CD4-positive, alpha-beta memory T cell (primary cell): ENCODE measurements around the gene ACTL7A. TPM values are rescaled to one million over a fixed set of nuclear protein-coding genes. Genes with fewer than 3 reads are reported as not detected.
"Not testable (repeated sequence)": the region's sequence is repeated elsewhere in the genome, so short reads cannot be mapped to it uniquely, and the experiment has no call there.

Source experiments
- CTCF ChIA-PET: fragments of 350-600 bp; sonication (Branson Sonifier 250); formaldehyde crosslinking; loops from one replicate; lab custom pipeline; 2021; ENCODE audit warnings: inconsistent platforms; ENCODE audit not compliant: partially characterized antibody; lab: Charles Lee
- POLR2A ChIA-PET: fragments of 350-600 bp; sonication (Branson Sonifier 250); formaldehyde crosslinking; loops from one replicate; lab custom pipeline; 2021; ENCODE audit not compliant: partially characterized antibody; lab: Charles Lee
- DNase-seq, 5 donors: peaks; one replicate each; pipeline versions ENCODE4 v3.0.0 to v3.0.0-alpha.2; 2020 to 2022; ENCODE audit warnings: mixed read lengths in 1 of 5
- H3K27ac ChIP-seq: one replicate; pipeline ENCODE4 v1.7.0; 2013; ENCODE audit warnings: low read depth, low read length
- H3K27me3 ChIP-seq: 2 replicates; pipeline ENCODE4 v1.7.0; 2013; ENCODE audit warnings: mild to moderate bottlenecking, low read length, moderate library complexity; ENCODE audit not compliant: insufficient read depth
- H3K36me3 ChIP-seq: 2 replicates; pipeline ENCODE4 v1.7.0; 2013; ENCODE audit warnings: mild to moderate bottlenecking, low read length, moderate library complexity; ENCODE audit not compliant: insufficient read depth
- H3K4me1 ChIP-seq: 2 replicates; pipeline ENCODE4 v1.7.0; 2013; ENCODE audit warnings: mild to moderate bottlenecking, low read length, moderate library complexity; ENCODE audit not compliant: insufficient read depth
- H3K4me3 ChIP-seq, 2 donors: one replicate each; pipeline ENCODE4 v1.7.0; 2013; ENCODE audit warnings: low read length in 2 of 2, mild to moderate bottlenecking in 1 of 2
- H3K9me3 ChIP-seq, 2 donors: one replicate each; pipeline ENCODE4 v1.7.0; 2013; ENCODE audit warnings: low read length in 2 of 2, control low read depth in 1 of 2; ENCODE audit not compliant: control insufficient read depth in 1 of 2
- H3K27ac Mint-ChIP-seq, 7 donors: one replicate each; pipeline ENCODE4 v1.8.0; 2020 to 2021; ENCODE audit warnings: mixed read lengths in 7 of 7, mild to moderate bottlenecking in 6 of 7, inconsistent platforms in 3 of 7, moderate library complexity in 3 of 7
- H3K27me3 Mint-ChIP-seq, 2 donors: one replicate each; pipeline ENCODE4 v1.8.0; 2020 to 2021; ENCODE audit warnings: mixed read lengths in 2 of 2
- H3K36me3 Mint-ChIP-seq, 2 donors: one replicate each; pipeline ENCODE4 v1.8.0; 2020 to 2021; ENCODE audit warnings: mixed read lengths in 2 of 2, inconsistent platforms in 1 of 2, mild to moderate bottlenecking in 1 of 2
- H3K4me1 Mint-ChIP-seq, 4 donors: one replicate each; pipeline ENCODE4 v1.8.0; 2020 to 2021; ENCODE audit warnings: mixed read lengths in 4 of 4, mild to moderate bottlenecking in 1 of 4
- H3K4me3 Mint-ChIP-seq, 8 donors: one replicate each; pipeline ENCODE4 v1.8.0; 2020 to 2021; ENCODE audit warnings: mixed read lengths in 8 of 8, mild to moderate bottlenecking in 7 of 8, moderate library complexity in 6 of 8, inconsistent platforms in 3 of 8
- H3K9me3 Mint-ChIP-seq, 8 donors: one replicate each; pipeline ENCODE4 v1.8.0; 2020 to 2021; ENCODE audit warnings: mixed read lengths in 8 of 8, mild to moderate bottlenecking in 5 of 8, inconsistent platforms in 3 of 8, moderate library complexity in 1 of 8
- intact Hi-C: fragments of 100-400 bp; cut with micrococcal nuclease; formaldehyde crosslinking; loops from one replicate; pipeline ENCODE4 v1.15.1; 2023
- polyA plus RNA-seq, 2 donors: library from polyadenylated mRNA; unstranded; fragments of 300-500 nt; fragmentation: Illumina TruSeq; gene quantifications; one replicate each; pipeline ENCODE4 v1.2.3, GENCODE V29; 2021
- total RNA-seq, 2 experiments: library from RNA; stranded (reverse); gene quantifications; one replicate each; pipeline ENCODE4 v1.2.3, GENCODE V29; 2021

ACTL7A gene
- total and polyA plus RNA-seq, 4 experiments from 2014 or later, result not detected

DNA sequence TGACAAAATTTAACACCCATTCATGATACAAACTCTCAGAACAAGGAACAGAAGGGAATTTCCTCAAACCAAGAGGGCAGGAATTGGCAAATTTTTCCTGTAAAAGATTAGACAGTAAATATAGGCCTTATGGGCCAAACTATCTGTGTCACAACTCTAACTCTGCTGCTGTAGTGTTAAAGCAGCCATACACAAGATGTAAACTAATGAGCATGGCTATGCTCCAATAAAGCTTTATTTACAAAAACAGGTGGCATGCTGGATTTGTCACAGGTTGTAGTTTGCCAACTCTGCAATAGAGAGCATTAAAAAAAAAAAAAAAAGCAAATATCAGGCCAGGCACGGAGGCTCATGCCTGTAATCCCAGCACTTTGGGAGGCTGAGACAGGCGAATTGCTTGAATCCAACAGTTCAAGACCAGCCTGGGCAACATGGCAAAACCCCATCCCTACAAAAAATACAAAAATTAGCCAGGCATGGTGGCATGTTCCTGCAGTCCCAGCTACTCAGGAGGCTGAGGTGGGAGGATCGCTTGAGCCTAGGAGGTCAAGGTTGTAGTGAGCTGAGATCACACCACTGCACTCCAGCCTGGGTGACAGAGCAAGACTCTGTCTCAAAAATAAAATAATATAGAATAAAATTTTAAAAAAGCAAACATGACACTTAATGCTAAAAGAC, 24.7 kb downstream of the ACTL7A start:
- H3K4me1 ChIP-seq, H3K27ac ChIP-seq, H3K4me3 ChIP-seq, DNase-seq, H3K9me3 Mint-ChIP-seq, CTCF ChIA-PET, H3K27me3 ChIP-seq, POLR2A ChIA-PET, H3K9me3 ChIP-seq, H3K4me1 Mint-ChIP-seq, H3K27me3 Mint-ChIP-seq, H3K4me3 Mint-ChIP-seq: not testable (repeated sequence)
- Mint-ChIP-seq H3K36me3 (peaks cover 59 to 62% of the 10 kb centered on the region in 2 donors), H3K27ac (peak overlapping the region in 2 of 7 donors; percentile 16 to 63)
- peaks cover 53% of the 10 kb centered on the region for H3K36me3 ChIP-seq
- intact Hi-C loops, result loop anchor here (10.0 kb wide), 1 partner anchor 308 kb away; no protein-coding TSS in a partner anchor

DNA sequence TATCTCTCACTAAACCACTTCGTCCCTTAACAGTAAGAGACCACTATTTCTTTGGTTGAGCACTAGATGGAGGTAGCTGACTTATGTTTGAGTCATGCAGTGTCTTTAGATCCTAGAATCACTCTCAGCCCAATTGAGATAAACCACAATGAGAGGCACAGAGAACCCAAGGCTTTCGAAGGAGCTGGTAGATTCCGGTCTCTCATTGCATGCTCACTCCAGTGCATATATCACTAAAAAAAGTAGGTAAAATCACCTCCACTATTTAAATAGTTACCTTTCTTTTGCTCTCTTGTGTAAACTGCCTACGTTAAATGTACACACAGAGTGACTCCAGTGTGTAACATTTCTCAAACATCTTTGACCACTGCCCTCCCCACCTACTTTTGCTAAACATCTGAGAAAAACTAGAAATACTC, 27.6 kb downstream of the ACTL7A start:
- no peak for DNase-seq
- Mint-ChIP-seq H3K36me3 (peaks cover 65 to 81% of the 10 kb centered on the region in 2 donors), H3K4me1 (peaks cover 0 to 4% (median 0%) of the 10 kb centered on the region in 4 donors), H3K27me3 (no peaks in the 10 kb centered on the region), H3K9me3 (no peaks in the 10 kb centered on the region), H3K27ac (peak overlapping the region in 2 of 7 donors; percentile 16 to 65), H3K4me3 (no peak overlapping the region)
- Histone ChIP-seq H3K4me1 (no peaks in the 10 kb centered on the region), H3K36me3 (peaks cover 67% of the 10 kb centered on the region), H3K9me3 (no peaks in the 10 kb centered on the region), H3K27me3 (no peaks in the 10 kb centered on the region), H3K27ac (no peak overlapping the region), H3K4me3 (no peak overlapping the region)
- POLR2A ChIA-PET, result no interaction called here
- CTCF ChIA-PET, result interaction anchor here (0.8 to 1.5 kb wide), 4 partner anchors 15 to 70 kb away, joined by 3 to 7 read pairs (median 4); no protein-coding TSS in a partner anchor
- intact Hi-C loops, result loop anchor here (2.0 to 10.0 kb wide), 3 partner anchors 65 to 431 kb away; partner anchors contain the start of gene EPB41L4B

- Histone ChIP-seq H3K4me1 (no peaks in the 10 kb centered on the region), H3K27me3 (no peaks in the 10 kb centered on the region), H3K36me3 (peaks cover 82% of the 10 kb centered on the region), H3K27ac (no peak overlapping the region), H3K9me3 (no peaks in the 10 kb centered on the region), H3K4me3 (no peak overlapping the region)
- Mint-ChIP-seq H3K4me1 (peaks cover 0 to 3% (median 0%) of the 10 kb centered on the region in 4 donors), H3K27me3 (no peaks in the 10 kb centered on the region), H3K9me3 (no peaks in the 10 kb centered on the region), H3K4me3 (no peak overlapping the region), H3K36me3 (peaks cover 75 to 98% of the 10 kb centered on the region in 2 donors), H3K27ac (no peak overlapping the region)
- ChIA-PET POLR2A (no interaction called here), CTCF (no interaction called here)
- no peak for DNase-seq
- intact Hi-C loops, result no loop called here
These were observed 32.3 kb downstream of the ACTL7A start for GRCh38 chr9:108894225-108894997.

DNA sequence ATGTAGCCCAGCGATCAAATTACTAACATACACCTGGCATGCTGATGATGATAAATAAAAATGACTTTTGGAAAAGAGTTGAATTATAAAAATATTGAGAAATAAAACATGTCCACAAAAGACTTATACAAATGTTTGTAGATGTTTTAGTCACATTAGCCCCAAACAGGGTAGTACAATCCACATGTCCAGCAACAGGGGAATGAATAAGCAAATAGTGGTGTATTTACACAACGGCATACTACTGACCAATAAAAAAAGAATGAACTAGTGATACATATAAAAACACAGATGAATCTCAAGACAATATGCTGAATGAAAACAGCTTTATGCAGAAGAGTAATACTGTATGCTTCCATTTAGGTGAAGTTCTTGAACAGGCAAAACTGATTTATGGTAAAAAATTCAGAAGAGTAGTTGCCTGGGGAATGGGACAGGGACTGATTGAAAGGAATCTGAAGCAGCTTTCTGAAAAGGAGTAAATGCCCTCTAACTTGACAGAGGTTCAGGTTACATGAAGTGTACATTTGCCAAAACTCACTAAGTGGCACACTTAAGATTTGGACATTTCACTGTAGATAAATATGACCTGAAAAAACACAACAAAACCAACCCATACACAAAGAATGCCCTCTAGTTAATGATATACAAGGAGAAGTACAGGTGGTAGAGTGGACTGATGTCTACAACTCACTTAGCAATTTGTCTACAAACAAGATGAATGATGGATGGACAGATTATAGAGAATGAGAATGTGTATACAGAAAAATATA, 35.4 kb downstream of the ACTL7A start:
- H3K9me3 Mint-ChIP-seq, result no peaks in the 10 kb centered on the region
- H3K36me3 Mint-ChIP-seq, result peaks cover 81 to 96% of the 10 kb centered on the region in 2 donors
- DNase-seq, result no peak
- H3K4me3 Mint-ChIP-seq, result no peak overlapping the region
- Histone ChIP-seq H3K27ac (no peak overlapping the region), H3K27me3 (no peaks in the 10 kb centered on the region), H3K36me3 (peaks cover 71% of the 10 kb centered on the region), H3K4me3 (no peak overlapping the region), H3K4me1 (no peaks in the 10 kb centered on the region), H3K9me3 (no peaks in the 10 kb centered on the region)
- H3K27me3 Mint-ChIP-seq, result no peaks in the 10 kb centered on the region
- peaks cover 0 to 1% (median 0%) of the 10 kb centered on the region in 4 donors for H3K4me1 Mint-ChIP-seq
- intact Hi-C loops, result no loop called here
- H3K27ac Mint-ChIP-seq, result no peak overlapping the region
- CTCF ChIA-PET, result no interaction called here
- POLR2A ChIA-PET, result no interaction called here

DNA sequence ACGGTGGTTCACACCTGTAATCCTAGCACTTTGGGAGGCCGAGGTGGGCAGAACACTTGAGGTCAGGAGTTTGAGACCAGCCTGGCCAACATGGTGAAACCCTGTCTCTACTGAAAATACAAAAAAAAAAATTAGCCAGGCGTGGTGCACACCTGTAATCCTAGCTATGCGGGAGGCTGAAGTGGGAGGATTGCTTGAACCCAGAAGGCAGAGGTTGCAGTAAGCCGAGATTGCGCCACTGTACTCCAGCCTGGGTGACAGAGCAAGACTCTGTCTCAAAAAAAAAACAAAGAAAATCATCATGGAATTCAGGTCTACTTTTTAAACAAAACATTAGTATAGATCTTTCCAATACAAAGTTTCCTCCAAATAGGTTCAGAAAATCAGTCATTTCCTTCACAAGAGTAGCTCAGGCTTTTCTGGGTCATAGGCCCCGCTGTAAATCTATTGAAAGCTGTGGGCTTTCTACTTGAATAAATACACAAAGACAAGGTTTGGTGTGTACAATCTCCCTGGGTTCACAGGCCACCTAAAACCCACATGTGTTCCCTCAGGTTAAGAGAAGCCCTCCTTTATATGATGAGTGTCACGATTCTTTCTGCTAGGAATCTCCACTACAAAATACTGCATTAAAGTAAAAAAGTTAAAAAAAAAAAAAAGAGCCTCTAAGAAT, 37.1 kb downstream of the ACTL7A start:
- H3K9me3 Mint-ChIP-seq, H3K9me3 ChIP-seq, POLR2A ChIA-PET, H3K4me3 Mint-ChIP-seq, H3K4me3 ChIP-seq, H3K27me3 Mint-ChIP-seq, H3K27ac Mint-ChIP-seq, H3K27ac ChIP-seq, H3K4me1 Mint-ChIP-seq, DNase-seq, H3K27me3 ChIP-seq, intact Hi-C loops, H3K4me1 ChIP-seq: not testable (repeated sequence)
- peaks cover 65% of the 10 kb centered on the region for H3K36me3 ChIP-seq
- CTCF ChIA-PET, result interaction anchor here (0.8 to 1.6 kb wide), 2 partner anchors 10 to 29 kb away, joined by 3 to 5 read pairs; no protein-coding TSS in a partner anchor
- peaks cover 83 to 97% of the 10 kb centered on the region in 2 donors for H3K36me3 Mint-ChIP-seq

DNA sequence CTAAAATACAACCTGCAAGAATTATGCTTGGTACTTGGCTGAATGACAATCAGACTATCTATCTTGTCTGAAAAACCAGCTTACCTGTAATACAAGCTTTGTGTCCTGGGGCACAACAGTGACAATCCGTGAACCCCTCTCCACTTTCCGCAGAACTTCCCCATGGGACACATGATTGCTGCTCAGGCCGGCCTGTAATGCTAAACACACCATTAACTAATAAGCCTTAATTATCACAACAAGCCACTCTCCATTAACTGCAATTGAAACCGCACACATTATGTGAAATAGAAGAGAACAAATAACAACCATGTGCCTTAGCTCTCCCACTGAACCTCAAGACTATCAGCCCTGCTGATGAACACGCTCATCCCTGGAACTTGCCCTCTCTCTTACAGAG, 38.1 kb downstream of the ACTL7A start:
- peak overlapping the region in 3 of 7 donors; percentile 8 to 37 (median 22) for H3K27ac Mint-ChIP-seq
- POLR2A ChIA-PET, result no interaction called here
- Histone ChIP-seq H3K4me1 (no peaks in the 10 kb centered on the region), H3K4me3 (no peak overlapping the region), H3K36me3 (peaks cover 59% of the 10 kb centered on the region), H3K9me3 (no peaks in the 10 kb centered on the region), H3K27me3 (no peaks in the 10 kb centered on the region), H3K27ac (no peak overlapping the region)
- intact Hi-C loops, result no loop called here
- H3K27me3 Mint-ChIP-seq, result no peaks in the 10 kb centered on the region
- H3K4me1 Mint-ChIP-seq, result peaks cover 0 to 3% (median 0%) of the 10 kb centered on the region in 4 donors
- CTCF ChIA-PET, result interaction anchor here (1.3 to 1.6 kb wide), 2 partner anchors 9 to 54 kb away, joined by 5 read pairs; no protein-coding TSS in a partner anchor
- H3K9me3 Mint-ChIP-seq, result no peaks in the 10 kb centered on the region
- H3K4me3 Mint-ChIP-seq, result no peak overlapping the region
- DNase-seq, result no peak
- H3K36me3 Mint-ChIP-seq, result peaks cover 79 to 93% of the 10 kb centered on the region in 2 donors
